ENCODE results near the gene PILRA.

- no peak for TF ChIP-seq POLR2A (IDR thresholded peaks at IDR 0.05)
- no peak for TF ChIP-seq CTCF (IDR thresholded peaks at IDR 0.05)
These were observed 15.0 kb upstream of the PILRA start, which contains the start of gene PILRB for GRCh38 chr7:100358027-100358856.

All from vagina (tissue), 2 donors.